ENCODE data around the gene SLC27A2. TPM values are rescaled to one million over a fixed set of nuclear protein-coding genes. Genes with fewer than 3 reads are reported as not detected.

Gene SLC27A2
- total RNA-seq, 4 donors from 2014 or later: 0.44 to 10.9 (median 1.7) TPM

DNA sequence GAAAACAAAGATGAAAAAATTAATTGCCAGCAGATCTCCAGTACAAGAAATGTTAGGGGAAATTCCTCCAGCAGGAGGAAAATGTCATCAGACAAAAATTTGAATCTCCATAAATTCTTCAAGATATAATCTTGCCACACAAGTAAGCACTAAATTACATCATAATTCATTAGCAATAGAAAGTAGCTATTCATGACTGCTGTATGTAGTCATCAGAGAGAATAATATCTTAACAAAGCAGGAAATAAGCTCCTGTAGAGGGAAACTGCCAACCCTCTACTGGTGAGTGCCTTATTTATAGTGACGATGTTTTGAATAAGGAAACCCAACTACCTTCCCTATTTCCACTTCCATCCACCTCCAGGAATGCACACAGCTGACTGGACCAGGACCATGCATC, 15.8 kb upstream of the SLC27A2 start:
- TF ChIP-seq CTCF (IDR thresholded peaks at IDR 0.05; ENCODE audit: low read depth): no peak

DNA sequence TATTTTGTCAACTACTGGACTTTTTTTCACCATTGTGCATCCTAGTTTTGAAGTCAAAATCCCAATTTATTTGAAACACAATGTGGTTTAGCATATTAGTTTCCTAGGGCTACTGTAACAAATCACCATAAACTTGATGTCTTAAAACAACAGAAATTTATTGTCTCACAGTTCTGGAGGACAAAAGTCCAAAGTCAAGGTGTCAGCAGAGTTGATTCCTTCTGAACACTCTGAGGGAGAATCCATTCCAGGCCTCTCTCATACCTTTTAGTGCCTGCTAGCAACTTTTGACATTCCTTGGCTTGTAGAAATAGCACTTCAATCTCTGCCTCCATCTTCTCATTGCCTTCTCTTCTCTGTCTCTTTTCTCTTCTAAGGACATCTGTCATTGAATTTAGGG, 14.9 kb upstream of the SLC27A2 start:
- no peak for TF ChIP-seq CTCF (IDR thresholded peaks at IDR 0.05; ENCODE audit: low read depth)

- no peak for TF ChIP-seq CTCF (IDR thresholded peaks at IDR 0.05; ENCODE audit: low read depth)
Measured at GRCh38 chr15:50168379-50168778, 13.6 kb upstream of the SLC27A2 start.

- TF ChIP-seq CTCF (IDR thresholded peaks at IDR 0.05; ENCODE audit: low read depth): no peak
Measured at GRCh38 chr15:50168783-50169411, 13.1 kb upstream of the SLC27A2 start.

DNA sequence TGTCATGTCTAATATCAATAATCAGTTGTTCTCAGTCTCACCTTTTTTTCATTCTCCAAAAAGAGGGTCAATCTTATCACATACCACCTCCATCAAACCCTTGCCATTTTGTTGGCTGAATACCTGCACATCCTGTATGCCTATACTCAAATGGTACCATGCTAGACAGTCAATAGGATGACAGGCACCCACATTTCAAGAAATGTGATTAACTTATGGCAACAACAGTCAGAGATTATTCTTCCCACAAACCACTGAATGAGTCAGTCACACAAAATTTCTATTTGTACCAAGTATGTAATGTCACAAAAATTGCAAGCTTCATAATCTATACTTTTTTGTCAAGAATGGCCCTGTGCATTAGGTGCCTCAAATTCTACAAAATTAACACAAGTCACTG, 5.1 kb upstream of the SLC27A2 start:
- TF ChIP-seq CTCF (IDR thresholded peaks at IDR 0.05; ENCODE audit: low read depth): no peak

DNA sequence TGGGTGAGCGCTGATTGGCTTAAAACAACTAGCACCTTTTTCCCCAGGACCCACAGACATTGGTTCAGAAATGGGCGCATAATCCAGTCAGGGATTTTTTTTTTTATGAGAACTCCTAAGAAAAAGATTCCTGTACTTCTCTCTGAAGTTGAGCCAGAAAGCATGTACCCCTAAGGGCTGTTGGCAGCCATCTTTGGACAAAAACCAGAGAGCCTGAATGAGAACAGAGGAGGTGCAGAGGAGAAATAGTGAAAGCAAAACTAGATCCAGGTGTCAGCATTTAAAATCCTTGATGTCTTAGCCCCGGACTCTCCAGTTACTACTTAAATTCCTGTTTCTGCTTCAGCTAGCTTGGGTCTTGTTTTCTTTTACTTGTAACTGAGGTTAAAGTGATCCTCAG, 1.9 kb upstream of the SLC27A2 start:
- no peak for TF ChIP-seq CTCF (IDR thresholded peaks at IDR 0.05; ENCODE audit: low read depth)

GRCh38 chr15:50180582-50180981, 1.4 kb upstream of the SLC27A2 start:
- no peak for TF ChIP-seq CTCF (IDR thresholded peaks at IDR 0.05; ENCODE audit: low read depth)

Data from subcutaneous adipose tissue (tissue), 4 donors.